HG03064 (cell line): ENCODE measurements around the gene RAPGEF6.
"Not testable (repeated sequence)": the region's sequence is repeated elsewhere in the genome, so short reads cannot be mapped to it uniquely, and the experiment has no call there.

Experiments
- ATAC-seq: cut with Tn5 transposase; IDR thresholded peaks from one replicate; pipeline ENCODE4 v1.9.1; 2021; ENCODE audit warnings: low read depth; ENCODE audit not compliant: unreplicated experiment

RAPGEF6 gene

DNA sequence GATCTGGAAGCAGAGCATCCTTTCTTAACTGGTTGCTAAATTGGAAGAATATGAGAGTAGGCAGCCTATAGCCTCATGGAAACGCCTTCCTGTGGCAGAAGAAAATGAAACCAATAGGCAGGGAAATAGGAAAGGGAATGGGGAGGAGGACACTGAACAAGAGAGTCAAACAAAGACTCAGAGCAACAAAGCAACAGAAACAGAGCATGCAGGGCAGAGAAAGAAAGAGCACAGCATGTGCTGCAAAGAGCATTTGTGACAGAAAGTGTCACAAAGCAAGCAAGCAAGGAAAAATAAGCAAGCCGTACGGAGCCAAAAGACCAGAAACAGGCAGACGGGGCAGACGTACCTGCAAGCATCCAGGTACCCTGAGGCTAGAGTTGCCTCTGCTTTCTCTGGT is 123.1 kb downstream of the RAPGEF6 start:
- no peak for ATAC-seq

DNA sequence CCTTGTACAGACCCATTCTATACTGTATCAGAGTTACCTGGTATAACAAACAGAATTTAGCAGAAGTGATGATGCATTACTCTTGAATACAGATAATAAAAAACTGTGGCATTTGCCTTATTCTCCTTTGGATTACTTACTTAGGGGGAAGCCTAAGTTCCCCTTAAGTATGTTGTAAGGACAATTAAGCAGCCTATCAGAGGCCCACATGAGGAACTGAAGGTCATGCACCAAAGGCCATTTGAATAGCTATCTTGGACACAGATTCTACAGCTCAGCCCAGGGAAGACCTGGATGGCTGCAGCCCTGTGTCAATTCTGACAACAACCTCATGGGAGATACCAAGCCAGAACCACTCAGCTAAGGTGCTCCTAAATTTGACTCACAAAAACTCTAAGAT is 125.2 kb downstream of the RAPGEF6 start:
- no peak for ATAC-seq

DNA sequence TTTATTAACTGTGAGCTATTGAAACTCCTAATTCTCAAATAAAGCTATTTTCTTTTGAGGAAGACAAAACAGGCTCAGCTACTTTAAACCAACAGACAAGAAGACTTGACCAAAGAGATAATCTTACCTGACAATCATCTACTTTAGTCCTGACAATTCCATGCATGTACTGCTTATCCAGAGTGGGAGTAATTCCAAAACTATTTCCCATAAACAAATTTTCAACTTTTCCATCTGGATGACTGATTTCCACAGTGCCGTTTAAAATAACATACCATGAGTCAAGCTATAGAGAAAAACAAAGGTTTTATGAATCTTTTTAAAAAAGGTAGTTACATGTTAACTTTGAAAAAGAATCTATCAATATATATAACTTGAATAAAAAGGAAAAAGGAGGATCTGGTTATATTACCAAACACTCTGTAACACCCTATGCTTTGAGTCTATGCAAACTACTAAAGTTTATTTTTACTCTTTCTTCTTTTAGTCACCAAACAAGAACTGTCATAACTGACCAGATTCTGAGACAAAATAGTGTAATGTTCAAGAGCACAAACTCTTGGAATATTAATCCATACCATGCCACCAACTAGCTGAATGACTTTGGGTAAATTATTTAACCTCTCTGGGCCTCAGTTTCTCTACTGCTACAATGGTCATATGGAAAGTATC is 129.7 kb downstream of the RAPGEF6 start:
- no peak for ATAC-seq

DNA sequence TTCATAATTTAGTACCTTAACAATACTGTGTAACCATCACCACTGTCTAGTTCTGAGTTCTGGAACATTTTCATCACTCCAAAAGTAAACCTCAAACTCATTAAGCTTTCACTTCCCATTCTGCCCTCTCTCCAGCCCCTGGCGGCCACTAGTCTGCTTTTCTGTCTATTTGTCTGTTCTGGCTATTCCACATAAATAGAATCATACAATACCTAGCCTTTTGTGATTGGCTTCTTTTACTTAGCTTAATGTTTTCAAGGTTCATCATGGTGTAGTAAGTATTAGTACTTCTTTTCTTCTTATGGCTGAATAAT is 138.7 kb downstream of the RAPGEF6 start:
- ATAC-seq: peak; percentile 93

DNA sequence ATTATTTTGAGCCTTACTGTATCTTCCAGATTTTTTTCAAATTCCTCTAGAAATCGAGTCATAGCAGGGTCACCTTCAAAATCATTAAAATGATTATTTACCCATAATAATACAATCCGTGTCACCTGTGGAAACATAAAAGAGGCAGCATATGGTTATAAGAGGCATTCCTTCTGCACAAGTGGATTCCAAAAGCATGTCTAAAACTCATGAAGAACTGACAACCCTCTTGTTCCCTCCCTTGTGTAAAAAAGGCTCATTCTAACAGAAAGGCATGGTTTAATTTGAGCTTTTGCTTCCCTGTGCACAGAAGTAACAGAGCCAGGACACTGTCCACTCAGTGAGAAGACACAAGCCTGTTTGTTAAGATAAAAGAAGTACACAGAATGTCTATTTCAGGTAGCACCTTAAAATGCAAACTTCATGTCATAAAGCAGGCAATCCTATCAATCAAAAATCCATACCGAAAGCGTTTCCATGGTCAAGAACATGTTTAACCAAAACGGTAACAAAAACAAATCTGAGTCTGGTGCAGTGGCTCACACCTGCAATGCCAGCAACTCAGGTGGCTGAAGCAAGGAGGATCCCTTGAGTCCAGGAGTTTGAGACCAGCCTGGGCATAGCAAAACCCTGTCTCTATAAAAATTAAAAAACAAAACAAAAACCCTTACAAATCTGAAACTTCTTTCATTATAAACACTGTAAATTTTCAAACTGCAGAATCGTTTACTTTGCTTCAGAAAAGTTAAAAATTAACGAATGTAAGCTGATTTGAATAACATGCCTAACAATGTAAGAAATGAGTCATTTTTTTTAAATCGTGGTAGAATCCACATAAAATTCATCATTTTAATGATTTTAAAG is 139.3 kb downstream of the RAPGEF6 start:
- peak; percentile 27 for ATAC-seq

DNA sequence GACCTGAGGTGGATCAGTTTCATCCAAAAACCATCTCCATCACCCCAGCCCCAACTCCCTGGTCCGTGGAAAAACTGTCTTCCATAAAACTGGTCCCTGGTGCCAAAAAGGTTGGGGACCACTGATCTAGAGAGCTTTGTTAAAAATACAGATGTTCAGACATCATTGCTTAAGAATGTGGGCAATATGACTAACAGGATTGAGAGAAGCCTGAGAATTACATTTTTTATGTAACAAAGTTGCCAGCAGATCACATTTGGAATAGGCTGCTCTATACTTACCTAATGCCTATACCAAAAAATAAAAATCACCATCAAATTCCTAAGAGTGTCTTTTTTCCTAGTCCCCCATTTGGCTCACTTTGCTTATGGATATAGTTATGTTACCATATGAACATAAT is 143.3 kb downstream of the RAPGEF6 start:
- no peak for ATAC-seq

DNA sequence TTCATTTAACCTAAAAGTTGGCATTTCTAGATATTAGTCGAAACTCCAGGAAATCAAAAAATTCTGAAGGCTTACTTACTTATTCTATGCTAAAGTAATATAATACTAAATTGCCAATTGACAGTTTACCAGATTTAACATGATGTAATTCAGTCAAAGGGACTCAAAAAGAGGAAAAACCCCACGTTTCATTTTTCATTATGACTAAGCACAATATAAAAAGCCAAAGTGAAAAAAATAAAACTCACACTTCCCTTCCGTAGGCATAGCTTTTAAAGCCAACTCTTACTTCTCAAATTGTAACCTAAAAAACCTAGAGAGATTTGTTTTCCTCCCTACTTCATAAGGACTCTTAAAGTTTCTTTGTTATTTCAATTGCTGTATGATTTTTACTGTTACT is 146.6 kb downstream of the RAPGEF6 start:
- peak; percentile 68 for ATAC-seq

DNA sequence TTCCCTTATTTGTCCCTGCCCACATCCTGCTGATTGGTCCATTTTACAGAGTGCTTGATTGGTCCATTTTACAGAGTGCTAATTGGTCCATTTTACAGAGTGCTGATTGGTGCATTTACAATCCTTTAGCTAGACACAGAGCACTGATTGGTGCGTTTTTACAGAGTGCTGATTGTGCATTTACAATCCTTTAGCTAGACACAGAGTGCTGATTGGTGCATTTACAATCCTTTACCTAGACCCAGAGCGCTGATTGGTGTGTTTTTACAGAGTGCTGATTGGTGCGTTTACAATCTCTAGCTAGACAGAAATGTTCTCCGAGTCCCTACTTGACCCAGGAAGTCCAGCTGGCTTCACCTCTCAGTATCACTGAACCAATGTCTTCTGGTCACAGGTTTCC is 147.7 kb downstream of the RAPGEF6 start:
- ATAC-seq: not testable (repeated sequence)

DNA sequence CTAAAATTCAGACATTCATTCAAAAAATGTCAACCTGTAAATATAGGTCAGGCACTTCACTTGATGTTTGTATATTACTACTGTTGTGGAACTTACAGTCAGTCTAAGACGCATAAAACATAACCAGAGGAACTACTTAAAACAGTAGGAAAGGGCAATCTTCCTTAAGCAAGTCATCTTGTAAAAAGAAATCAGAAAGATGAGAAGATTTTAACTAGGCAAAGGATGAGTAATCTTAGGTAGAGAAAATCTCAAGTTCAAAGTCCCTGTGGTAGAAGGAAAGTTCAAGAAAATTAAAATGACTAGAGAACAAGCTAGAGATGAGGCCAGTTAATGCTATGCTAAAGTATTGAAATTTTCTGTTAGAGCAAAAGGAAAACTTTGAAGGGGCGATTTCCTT is 152.4 kb downstream of the RAPGEF6 start:
- no peak for ATAC-seq

DNA sequence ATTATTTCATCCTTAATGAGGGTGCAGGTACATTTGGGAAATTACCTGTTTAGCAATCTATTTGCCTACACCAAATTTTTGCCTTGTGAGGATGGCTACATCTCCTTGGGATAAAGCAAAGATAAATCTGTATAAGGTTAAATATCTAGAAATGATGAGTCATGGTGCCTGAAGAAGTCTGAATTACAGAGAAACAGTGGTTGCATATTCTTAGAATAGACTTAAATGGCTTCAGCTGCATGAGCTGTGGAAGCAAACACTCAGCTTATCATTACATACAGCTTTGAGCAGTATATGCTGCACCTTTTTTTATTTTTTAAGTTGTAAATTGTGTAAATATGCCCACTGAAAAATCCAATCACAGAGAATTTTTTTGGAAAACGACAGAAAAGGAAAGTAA is 153.5 kb downstream of the RAPGEF6 start:
- ATAC-seq: no peak

DNA sequence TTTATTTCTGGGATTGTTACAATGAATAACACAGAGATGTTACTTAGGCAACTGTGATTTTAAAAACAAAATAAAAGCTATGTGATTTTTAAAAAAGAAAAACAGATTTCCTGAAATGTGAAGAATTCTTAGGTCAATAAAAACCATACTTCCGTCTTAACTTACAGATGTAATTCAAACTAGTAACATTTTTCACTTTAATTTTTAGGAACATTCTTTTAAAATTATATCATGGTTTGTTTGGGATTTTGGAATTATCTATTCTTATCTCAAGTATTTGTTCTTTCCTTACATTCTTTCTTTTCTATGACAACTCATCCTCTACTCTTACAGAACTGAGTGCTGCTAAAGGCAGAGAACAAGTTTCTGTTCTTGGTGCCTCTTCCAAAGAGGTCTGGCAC is 159.5 kb downstream of the RAPGEF6 start:
- no peak for ATAC-seq

DNA sequence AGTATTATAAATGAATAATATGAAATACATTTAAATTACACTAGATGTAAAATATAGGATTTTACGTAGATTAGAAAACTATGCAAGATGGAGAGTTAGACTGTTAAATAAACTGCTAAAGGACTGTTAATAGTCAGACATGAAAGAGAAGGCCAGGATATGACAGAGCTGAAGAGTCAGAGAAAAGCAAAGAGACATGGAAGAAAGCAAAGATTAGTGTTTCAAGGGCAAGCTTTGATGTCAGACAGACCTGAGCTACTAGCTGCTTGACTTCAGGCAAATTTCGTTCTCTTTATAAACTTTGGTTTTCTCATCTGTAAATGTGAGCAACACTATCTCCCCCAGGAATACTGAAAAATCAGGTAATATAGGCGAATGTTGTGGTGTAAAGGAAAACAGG is 161.3 kb downstream of the RAPGEF6 start:
- no peak for ATAC-seq

DNA sequence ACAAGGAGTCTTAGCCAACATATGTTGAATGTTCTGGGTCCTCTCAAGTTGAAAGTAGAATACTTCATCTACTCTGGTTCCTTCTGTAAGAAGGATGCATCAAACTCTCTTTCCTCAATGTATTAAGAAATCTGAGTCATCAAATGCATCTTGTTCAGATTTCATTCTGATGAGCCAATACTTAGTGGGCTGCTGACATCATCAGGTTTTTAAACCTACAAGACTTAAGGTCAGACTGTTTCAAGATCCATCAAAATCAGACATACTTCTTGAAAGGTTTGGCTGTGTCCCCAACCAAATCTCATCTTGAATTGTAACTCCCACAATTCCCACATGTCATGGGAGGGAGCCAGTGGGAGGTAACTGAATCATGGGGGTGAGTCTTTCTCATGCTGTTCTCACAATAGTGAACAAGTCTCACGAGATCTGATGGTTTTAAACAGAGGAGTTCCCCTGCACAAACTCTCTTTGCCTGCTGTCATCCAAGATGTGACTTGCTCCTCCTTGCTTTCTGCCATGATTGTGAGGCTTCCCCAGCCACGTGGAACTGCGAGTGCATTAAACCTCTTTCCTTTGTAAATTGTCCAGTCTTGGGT is 168.8 kb downstream of the RAPGEF6 start:
- no peak for ATAC-seq

DNA sequence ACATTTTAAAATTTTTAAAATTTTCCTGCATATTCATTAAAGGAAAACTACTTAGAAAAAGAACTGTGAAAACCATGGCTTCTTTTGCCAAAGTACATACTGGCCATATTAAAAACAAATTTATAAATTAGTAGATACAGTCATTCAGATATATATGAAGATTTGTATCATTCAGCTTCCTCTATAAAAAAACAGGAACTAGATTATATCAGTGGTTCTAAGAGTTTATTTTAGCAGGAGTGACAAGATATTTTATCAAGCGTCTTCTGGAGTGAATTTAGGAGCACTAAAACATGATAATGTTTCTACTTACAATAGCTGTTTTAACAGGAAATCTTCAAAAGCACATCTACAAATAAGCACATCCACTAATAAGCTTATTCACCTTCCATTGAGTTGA is 171.4 kb downstream of the RAPGEF6 start:
- ATAC-seq: no peak

DNA sequence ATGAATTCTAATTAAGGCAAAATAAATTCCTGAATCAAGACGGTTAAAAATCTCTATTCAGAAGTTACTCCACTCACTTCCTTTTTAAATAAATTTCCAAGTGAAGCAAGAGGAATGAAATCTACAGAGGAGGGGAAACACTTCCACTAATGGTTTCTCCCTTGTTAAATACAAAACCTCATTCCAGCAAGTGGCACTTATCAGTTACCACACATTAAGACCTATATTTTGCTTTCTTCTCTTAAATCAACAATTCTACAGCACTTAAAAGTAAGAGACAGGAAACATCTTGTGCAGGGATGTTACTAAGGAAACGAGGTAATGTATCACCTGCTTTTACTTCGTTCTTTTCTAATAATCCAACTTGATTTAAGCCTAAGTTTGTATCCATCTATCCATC is 172.6 kb downstream of the RAPGEF6 start:
- no peak for ATAC-seq

DNA sequence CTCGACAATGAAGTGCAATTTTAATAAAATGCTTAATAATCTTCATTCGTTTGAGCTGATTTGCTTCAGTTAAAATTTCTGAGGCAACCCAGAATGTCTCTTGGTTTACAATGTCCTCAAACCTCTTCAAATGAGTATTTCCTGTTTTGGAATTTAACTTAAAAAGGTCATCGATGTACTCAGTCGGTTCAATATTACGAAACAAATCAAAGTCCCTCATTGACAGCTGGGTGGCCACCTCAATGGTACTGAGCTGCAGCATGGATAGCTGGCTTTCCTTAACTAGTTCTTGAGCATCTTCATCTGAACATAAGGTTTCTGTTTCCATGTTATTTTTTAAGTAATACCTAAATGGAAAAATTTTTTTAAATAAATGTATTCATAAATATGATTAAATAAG is 173.3 kb downstream of the RAPGEF6 start:
- ATAC-seq: no peak

DNA sequence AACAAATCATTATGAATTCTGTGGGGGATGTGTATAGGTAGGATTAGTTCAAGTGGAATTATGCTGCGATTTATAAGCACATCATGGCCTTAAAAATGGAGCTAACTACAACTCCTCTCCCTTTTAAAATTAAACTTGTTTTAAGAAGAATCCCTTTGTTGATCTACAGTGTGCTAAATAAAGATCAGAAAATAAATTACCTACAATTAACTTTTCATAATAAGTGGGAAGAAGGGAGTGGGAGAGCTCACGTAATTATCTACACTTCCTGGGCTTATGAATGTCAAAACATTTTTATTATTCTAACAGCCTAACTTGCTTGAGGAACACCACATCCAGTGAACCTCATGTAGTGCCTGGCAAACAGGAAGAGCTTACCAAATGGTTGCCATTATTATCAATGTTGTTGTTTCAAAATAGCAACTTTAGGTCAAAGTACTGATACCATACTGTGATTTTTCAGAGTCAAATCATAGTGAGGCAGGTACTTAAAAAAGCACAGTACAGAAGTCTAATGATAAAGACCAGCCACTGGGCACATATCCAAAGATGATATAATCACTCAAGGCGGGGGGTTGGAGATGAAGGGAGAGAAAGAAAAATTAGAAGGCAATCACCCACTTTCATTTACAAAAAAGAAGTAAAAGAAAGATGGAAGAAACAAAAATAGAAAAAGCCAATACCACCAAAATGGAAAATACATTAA is 174.0 kb downstream of the RAPGEF6 start:
- no peak for ATAC-seq

DNA sequence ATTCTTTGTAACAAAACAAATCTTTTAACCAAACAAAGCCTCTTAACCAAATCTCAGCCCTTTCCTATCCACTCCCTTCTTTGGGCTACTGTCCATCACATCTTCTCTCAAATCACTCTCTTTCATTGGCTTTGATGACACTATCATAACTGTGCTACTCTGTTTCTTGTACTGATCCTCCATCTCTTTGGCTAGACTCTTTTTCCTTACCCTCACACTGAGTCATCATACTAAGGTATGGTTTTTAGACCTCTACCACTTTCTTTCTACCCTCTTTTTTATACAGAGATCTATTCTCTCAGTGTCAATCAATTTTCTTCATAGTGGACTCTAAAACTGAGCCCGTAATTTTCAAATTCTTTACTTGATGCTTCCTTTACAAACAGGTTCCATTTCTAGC is 174.9 kb downstream of the RAPGEF6 start:
- ATAC-seq: no peak

DNA sequence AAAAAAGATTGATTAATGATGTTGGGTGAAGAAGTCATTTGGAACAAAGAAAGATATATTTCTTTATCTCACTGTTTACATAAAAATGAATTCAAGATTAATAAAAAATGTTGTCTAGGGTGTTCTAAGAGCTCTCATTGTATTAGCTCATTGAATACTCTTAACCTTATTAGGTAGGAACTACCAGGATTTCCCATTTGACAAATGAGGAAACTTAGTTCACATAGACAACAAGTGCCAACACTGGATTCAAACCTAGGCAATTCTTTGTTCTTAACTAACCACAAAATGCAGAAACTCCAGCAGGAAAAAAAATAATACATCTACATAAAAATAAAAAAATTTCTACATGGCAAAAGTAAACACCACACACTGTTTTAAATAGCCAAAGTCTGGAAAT is 175.8 kb downstream of the RAPGEF6 start:
- no peak for ATAC-seq

DNA sequence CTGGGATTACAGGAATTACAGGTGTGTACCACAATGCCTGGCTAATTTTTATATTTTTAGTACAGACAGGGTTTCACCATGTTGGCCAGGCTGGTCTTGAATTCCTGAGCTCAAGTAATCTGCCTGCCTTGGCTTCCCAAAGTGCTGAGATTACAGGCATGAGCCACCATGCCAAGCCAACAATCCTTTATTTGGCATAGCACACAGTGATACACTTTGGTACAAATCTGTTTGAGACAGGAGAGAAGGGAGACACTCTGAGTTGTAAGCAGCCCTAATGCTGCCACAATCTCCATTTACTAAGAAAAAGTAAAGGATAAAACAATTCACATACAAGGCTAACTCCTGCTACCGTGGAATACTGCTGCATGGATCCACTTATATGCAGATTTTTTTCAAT is 177.8 kb downstream of the RAPGEF6 start:
- no peak for ATAC-seq

DNA sequence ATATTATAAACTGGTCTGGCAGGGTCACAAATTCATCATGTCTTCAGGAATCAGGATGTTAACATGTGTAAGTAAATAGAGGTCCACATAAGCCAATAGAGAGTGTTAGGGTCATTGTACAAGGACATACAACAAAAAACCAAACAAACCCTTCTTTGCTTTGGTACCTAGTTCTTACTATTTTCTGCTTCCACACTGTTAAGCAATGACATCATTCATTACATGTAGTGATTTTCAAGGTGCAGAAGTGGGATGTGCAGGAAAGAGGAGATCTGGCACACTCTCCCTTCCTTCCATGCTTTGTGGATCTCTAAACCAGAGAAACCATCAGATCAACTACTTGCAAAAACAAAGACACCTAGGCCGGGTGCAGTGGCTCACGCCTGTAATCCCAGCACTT is 184.1 kb downstream of the RAPGEF6 start:
- no peak for ATAC-seq
